PFSK-1 (cell line): Measurements from ENCODE around the gene ATP13A2.

Experiments used
- POLR2AphosphoS5 ChIP-seq: IDR thresholded peaks from 2 replicates; pipeline ENCODE4 v1.6.1; 2012; ENCODE audit warnings: low read depth, mild to moderate bottlenecking, control low read depth, low read length, moderate library complexity
- TAF1 ChIP-seq: IDR thresholded peaks from 2 replicates; pipeline ENCODE4 v1.6.1; 2012; ENCODE audit warnings: low read length, control low read depth, borderline replicate concordance; ENCODE audit not compliant: insufficient read depth

- TF ChIP-seq POLR2AphosphoS5 (no peak), TAF1 (no peak)
Measured at GRCh38 chr1:16984717-16985116, 27.0 kb downstream of the ATP13A2 start.
